Left cardiac atrium (tissue), 4 donors: Measurements from ENCODE around the gene C1orf141. TPM values are rescaled to one million over a fixed set of nuclear protein-coding genes. Genes with fewer than 3 reads are reported as not detected.

Experiments used
- ATAC-seq, 2 donors: fragments of 200-7000 bp; cut with Tn5 transposase; one replicate each; pipeline ENCODE4 v1.9.1; 2020; ENCODE audit warnings: mild to moderate bottlenecking in 2 of 2, moderate library complexity in 2 of 2
- DNase-seq: peaks from one replicate; pipeline ENCODE4 v3.0.0-alpha.2; 2020
- intact Hi-C, 2 donors: fragments of 100-400 bp; cut with DNase I; formaldehyde crosslinking; loops; one replicate each; pipeline versions ENCODE4 v1.14.1 to v1.15.1; 2022 to 2023
- total RNA-seq, 2 donors: library from RNA; stranded (reverse); fragmentation: NEBNext Ultra II Directional; extraction: Animal tissue kit (Norgen Biotek cat#: 25700); gene quantifications; one replicate each; pipeline ENCODE4 v1.2.1, GENCODE V29; 2021
- donor health status: DM: no; HTN: yes; CAD: no.
- donor health status: DM: no; HTN: yes; CAD: no; lungs with severe emphysema.
- donor health status: DM: yes; HTN: yes; CAD: no.
- donor health status: Dilated cardiomyopathy.

C1orf141 gene
- total RNA-seq, 2 donors from 2014 or later, result not detected

DNA sequence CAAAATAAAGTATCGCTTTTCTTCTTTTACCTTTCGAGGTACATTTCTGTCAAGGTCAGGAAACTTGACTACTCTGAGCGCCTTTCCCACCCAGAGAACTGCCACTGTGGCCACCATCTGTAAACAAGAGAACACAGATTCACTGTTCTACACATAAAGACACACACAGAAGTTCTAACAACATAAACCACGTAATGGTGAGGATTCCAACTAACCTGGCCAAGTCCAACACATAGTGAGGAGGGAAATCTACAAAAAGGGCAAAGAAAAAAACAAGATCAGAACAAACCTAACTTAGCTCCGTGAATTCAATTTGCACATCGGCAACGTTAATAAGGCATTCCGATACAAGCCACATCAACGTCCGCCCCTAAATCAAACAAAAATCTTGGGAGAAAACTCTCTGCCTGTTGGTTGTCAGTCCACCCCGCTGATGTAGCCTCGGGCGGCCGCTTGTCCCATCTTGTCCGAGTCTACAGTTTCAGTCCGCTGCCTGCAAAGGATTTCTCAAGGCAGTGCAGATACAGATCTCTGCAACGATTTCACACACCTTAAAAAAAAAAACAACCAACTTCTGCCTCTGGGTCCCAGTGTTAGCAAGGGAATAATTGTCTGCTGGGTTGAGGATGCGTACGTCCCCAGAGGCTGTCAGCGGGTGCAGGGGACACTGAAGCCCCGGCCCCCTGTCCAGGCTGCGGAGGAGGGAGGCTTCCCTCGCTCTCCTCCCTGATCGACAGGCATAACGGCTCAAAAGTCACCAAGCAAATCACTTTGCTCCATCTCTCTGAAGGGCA lies 81.8 kb downstream of the C1orf141 start:
- ATAC-seq (peak; percentile 3 to 29), DNase-seq (peak; percentile 28)
- intact Hi-C loops, result loop anchor here in 1 of 2 donors (5.0 kb wide), 1 partner anchor 121 kb away; no protein-coding TSS in a partner anchor

DNA sequence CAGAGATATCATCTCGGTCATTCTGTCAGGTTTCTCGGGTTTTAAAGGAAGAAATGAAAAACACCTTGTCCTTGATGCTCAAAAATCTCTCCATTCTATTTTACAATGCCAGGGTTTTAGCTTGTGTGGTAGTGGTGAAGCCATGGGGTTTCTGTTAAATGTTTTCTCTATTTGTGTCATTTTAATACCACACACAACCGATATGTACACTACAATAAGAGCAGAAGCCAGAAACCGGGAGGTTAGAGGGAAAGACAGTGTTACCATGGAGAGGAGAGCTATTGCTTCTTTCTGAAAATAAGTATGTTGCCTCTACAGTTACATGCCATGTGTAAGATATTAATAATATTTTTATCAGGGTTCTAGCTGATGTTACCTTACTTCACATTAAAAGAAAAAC lies 83.6 kb downstream of the C1orf141 start:
- intact Hi-C loops, result loop anchor here in 1 of 2 donors (5.0 kb wide), 1 partner anchor 119 kb away; no protein-coding TSS in a partner anchor
- DNase-seq, result no peak
- ATAC-seq, result no peak

DNA sequence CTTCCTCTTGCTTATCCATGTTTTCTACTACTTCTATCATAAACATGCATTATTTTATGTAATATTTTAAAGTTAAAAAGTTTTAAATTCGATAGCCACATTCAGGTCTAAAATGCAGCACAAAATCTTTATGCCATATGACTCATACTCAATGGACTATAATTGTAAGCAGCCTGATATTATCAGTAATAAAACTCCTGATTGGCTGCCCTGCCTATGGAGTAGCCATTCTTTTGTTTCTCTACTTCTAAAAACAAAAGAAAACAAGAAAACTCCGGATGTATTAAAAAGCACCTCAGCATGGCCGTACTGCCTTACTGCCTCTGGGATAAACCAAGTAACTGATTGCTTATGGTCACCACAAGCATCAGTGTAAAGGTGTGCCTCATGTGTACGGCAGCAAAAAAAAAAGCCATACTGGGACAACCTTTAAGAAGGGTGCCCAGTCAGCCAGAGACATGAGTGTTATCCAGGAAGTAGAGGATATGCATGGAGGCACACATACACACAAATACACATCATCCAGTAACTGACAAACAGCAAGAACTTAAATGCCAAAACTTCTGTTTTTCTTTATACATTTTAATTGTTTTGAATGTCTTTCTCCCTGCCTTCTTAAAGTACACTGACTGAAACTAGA lies 90.0 kb downstream of the C1orf141 start:
- ATAC-seq, result no peak
- intact Hi-C loops, result no loop called here
- DNase-seq, result no peak

DNA sequence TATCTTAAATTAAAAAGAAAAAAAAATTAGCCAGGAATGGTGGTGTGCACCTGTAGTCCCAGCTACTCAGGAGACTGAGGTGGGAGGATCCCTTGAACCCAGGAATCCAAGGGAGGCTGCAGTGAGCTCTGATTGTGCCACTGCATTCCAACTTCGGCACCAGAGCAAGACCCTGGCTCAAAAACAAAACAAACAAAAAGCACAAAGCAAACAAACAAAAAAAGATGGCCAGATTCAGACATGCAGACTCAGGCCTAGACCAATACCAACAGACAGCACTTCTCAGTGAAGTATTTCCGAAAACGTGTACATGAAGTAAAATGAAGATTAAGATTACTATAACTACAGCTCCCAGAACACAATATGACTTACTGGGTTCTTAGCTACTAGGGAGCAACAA lies 91.4 kb downstream of the C1orf141 start:
- no peak for DNase-seq
- intact Hi-C loops, result no loop called here
- no peak for ATAC-seq

Other genes with a start within 250 kb of the C1orf141 start
- 10 to 100 TPM; 10.3 to 17.5 TPM for gene DNAI4, start 210.1 kb downstream of the C1orf141 start, total RNA-seq
- 10 to 100 TPM; 19.9 to 27.5 TPM for gene MIER1, start 210.0 kb downstream of the C1orf141 start, total RNA-seq
- 1 to 10 TPM; 2.6 to 4.5 TPM for gene SLC35D1, start 80.8 kb downstream of the C1orf141 start, total RNA-seq
- gene IL23R, start 31.5 kb upstream of the C1orf141 start, total RNA-seq, result not detected
- 1 to 10 TPM in 1 of 2 donors, under 1 TPM in 1; 0.63 to 2.9 TPM for gene IL12RB2, start 172.9 kb upstream of the C1orf141 start, total RNA-seq